NCI-H524 (cell line): ENCODE results near the gene PSTPIP1.
A peak's percentile ranks its signal among the peaks of the same experiment; 100 is the strongest.

Source experiments
- DNase-seq, 2 experiments: peaks; one replicate each; lab custom pipeline; 2025; lab: John Stamatoyannopoulos, UW

Gene PSTPIP1

GRCh38 chr15:77030928-77031375, 36.0 kb downstream of the PSTPIP1 start:
- DNase-seq: no peak

- peak; percentile 79 to 85 for DNase-seq
Observed at GRCh38 chr15:77031376-77032050, 36.6 kb downstream of the PSTPIP1 start.

- no peak for DNase-seq
Observed at GRCh38 chr15:77032052-77032646, 37.2 kb downstream of the PSTPIP1 start.

- no peak for DNase-seq
Observed at GRCh38 chr15:77032647-77033416, 37.9 kb downstream of the PSTPIP1 start.

GRCh38 chr15:77033417-77033728, 38.4 kb downstream of the PSTPIP1 start:
- no peak for DNase-seq

GRCh38 chr15:77033729-77034671, 39.1 kb downstream of the PSTPIP1 start:
- DNase-seq: no peak

GRCh38 chr15:77034695-77035489, 40.0 kb downstream of the PSTPIP1 start:
- no peak for DNase-seq

GRCh38 chr15:77035584-77035983, 40.7 kb downstream of the PSTPIP1 start:
- no peak for DNase-seq

- DNase-seq: no peak
Observed at GRCh38 chr15:77035999-77036471, 41.1 kb downstream of the PSTPIP1 start.

- no peak for DNase-seq
Observed at GRCh38 chr15:77036537-77037387, 41.8 kb downstream of the PSTPIP1 start.

- no peak for DNase-seq
Observed at GRCh38 chr15:77037388-77038209, 42.7 kb downstream of the PSTPIP1 start.

GRCh38 chr15:77038312-77039216, 43.6 kb downstream of the PSTPIP1 start:
- DNase-seq: no peak

- DNase-seq: no peak
Observed at GRCh38 chr15:77039217-77039533, 44.2 kb downstream of the PSTPIP1 start.

- no peak for DNase-seq
Observed at GRCh38 chr15:77039848-77040247, 44.9 kb downstream of the PSTPIP1 start.

GRCh38 chr15:77040673-77041072, 45.7 kb downstream of the PSTPIP1 start:
- no peak for DNase-seq

GRCh38 chr15:77042245-77042919, 47.5 kb downstream of the PSTPIP1 start:
- no peak for DNase-seq
